ENCODE results near the gene GJD3.

- TF ChIP-seq POLR2A (IDR thresholded peaks at IDR 0.05; ENCODE audit: low read depth, low read length) (no peak), POLR2AphosphoS5 (IDR thresholded peaks at IDR 0.05; ENCODE audit: low read depth, low read length) (no peak), TAF1 (IDR thresholded peaks at IDR 0.05; ENCODE audit: borderline replicate concordance, low read depth, low read length) (no peak)
Measured at GRCh38 chr17:40404003-40404402, 39.5 kb upstream of the GJD3 start.
